ENCODE measurements around the gene DPF3. TPM values are rescaled to one million over a fixed set of nuclear protein-coding genes. Genes with fewer than 3 reads are reported as not detected.

The DPF3 gene
- polyA plus RNA-seq, 2 of the 4 experiments (the other 2 are of a cell fraction) = 0.05 to 0.09 TPM

- no peak for ATAC-seq
- Histone ChIP-seq H3K4me3 (no peak overlapping the region), H3K9me3 (no peaks in the 10 kb centered on the region), H3K4me2 (no peak overlapping the region), H3K4me1 (no peaks in the 10 kb centered on the region), H3K27ac (no peak overlapping the region)
- TF ChIP-seq ZSCAN20 (CRISPR knock-in tag; IDR thresholded peaks at IDR 0.05) (no peak), EHMT2 (IDR thresholded peaks at IDR 0.05; ENCODE audit: low read depth) (no peak), JUN (IDR thresholded peaks at IDR 0.05) (no peak), MAFK (IDR thresholded peaks at IDR 0.05; ENCODE audit: partially characterized antibody) (no peak), ZC3H11A (IDR thresholded peaks at IDR 0.05) (no peak), BHLHE40 (IDR thresholded peaks at IDR 0.05; ENCODE audit: low read depth, low read length) (no peak), ZFP36 (IDR thresholded peaks at IDR 0.05; ENCODE audit: borderline replicate concordance, partially characterized antibody) (no peak), TP53 (CRISPR knock-in tag; IDR thresholded peaks at IDR 0.05) (no peak), MYC (IDR thresholded peaks at IDR 0.05; ENCODE audit: borderline replicate concordance, low read length) (no peak), BCL3 (IDR thresholded peaks at IDR 0.05) (no peak), HDAC2 (IDR thresholded peaks at IDR 0.05) (no peak), FOSB (CRISPR knock-in tag; IDR thresholded peaks at IDR 0.05) (no peak), HEYL (CRISPR knock-in tag; IDR thresholded peaks at IDR 0.05) (no peak), NR3C1 (IDR thresholded peaks at IDR 0.05) (no peak), SREBF2 (IDR thresholded peaks at IDR 0.05) (no peak), FOSL2 (IDR thresholded peaks at IDR 0.05) (no peak), FOSL2 (CRISPR knock-in tag; IDR thresholded peaks at IDR 0.05) (no peak)
- FAIRE-seq = no peak
- POLR2A ChIA-PET = no interaction called here
- CTCF ChIA-PET = no interaction called here
- DNase-seq (ENCODE audit: low read depth in 1 of 2, low spot score in 1 of 2) = no peak
Measured at GRCh38 chr14:72721083-72721482, 172.8 kb downstream of the DPF3 start.

DNA sequence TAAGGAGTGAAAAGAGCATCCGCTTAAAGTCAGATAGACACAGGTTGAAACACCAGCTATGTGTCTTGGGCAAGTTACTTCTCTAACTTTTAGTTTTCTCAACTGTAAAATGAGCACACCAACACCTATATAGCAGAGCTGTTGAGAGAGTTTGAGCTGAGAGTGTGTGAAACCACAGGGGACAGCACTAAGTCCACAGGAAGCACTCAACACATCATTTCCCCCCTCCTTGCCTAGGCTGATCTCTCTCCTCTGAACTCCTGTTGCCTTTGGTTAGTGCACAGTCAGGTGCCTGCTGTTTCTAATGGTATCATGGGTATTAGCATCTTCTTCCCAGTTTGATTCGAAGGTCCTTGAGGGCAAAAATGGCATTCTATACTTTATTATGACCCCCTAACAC lies 176.7 kb downstream of the DPF3 start:
- ChIA-PET POLR2A (no interaction called here), CTCF (interaction anchor here (1.0 to 2.0 kb wide), 2 partner anchors 188 to 201 kb away, joined by 3 to 7 read pairs; no protein-coding TSS in a partner anchor)
- Histone ChIP-seq H3K4me3 (no peak overlapping the region), H3K4me1 (no peaks in the 10 kb centered on the region), H3K4me2 (no peak overlapping the region), H3K9me3 (no peaks in the 10 kb centered on the region), H3K27ac (no peak overlapping the region)
- FAIRE-seq (no peak), DNase-seq (ENCODE audit: low read depth in 1 of 2, low spot score in 1 of 2) (no peak), ATAC-seq (no peak)
- TF ChIP-seq KDM5A (IDR thresholded peaks at IDR 0.05) = no peak
- no peak for TF ChIP-seq RNF2 (IDR thresholded peaks at IDR 0.05; ENCODE audit: borderline replicate concordance, low read depth)
- TF ChIP-seq EP300 (IDR thresholded peaks at IDR 0.05) = no peak
- WGBS (ENCODE audit: missing lambda C conversion rate) = 55% methylated on average over 2 of the region's 2 CpGs

GRCh38 chr14:72716476-72716875 lies 177.4 kb downstream of the DPF3 start:
- Histone ChIP-seq H3K4me2 (no peak overlapping the region), H3K4me3 (no peak overlapping the region), H3K4me1 (no peaks in the 10 kb centered on the region), H3K9me3 (no peaks in the 10 kb centered on the region), H3K27ac (no peak overlapping the region)
- WGBS (ENCODE audit: missing lambda C conversion rate) = 63% methylated on average over 4 of the region's 4 CpGs
- DNase-seq (ENCODE audit: low read depth in 1 of 2, low spot score in 1 of 2) (no peak), ATAC-seq (no peak), FAIRE-seq (no peak)
- ChIA-PET CTCF (interaction anchor here (2.0 kb wide), 1 partner anchor 189 kb away, joined by 7 read pairs; no protein-coding TSS in a partner anchor), POLR2A (no interaction called here)
- TF ChIP-seq MAZ (IDR thresholded peaks at IDR 0.05; ENCODE audit: borderline replicate concordance, low read depth, low read length) (no peak), TP53 (CRISPR knock-in tag; IDR thresholded peaks at IDR 0.05) (no peak)

DNA sequence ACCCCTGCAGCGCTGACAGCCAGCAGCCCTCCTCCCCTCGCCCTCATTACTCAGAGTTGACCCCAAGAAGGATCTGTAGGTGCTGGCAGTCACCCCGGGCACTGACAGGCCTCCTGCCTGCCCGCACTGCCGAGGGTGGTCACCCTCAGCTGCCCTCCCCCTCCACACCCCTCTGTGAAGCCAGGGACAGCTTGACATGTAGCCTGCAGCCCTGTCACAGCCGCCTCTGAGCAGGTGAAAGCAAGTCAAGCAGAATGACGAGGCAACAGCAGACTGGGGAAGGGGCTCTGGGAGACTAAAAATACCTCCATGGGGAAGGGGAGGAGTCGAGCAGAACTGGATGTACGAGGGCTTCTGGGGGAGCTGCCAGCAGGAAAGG lies 178.1 kb downstream of the DPF3 start:
- ATAC-seq = no peak
- no peak for DNase-seq (ENCODE audit: low read depth in 1 of 2, low spot score in 1 of 2)
- ChIA-PET POLR2A (no interaction called here), CTCF (no interaction called here)
- no peak overlapping the region for H3K27ac ChIP-seq
- TF ChIP-seq, protein P1, sequence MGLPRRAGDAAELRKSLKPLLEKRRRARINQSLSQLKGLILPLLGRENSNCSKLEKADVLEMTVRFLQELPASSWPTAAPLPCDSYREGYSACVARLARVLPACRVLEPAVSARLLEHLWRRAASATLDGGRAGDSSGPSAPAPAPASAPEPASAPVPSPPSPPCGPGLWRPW (IDR thresholded peaks at IDR 0.05) = no peak
- TF ChIP-seq POLR2AphosphoS2 (conservative IDR thresholded peaks at IDR 0.05; ENCODE audit: low read length) = no peak
- no peak for TF ChIP-seq PHF8 (IDR thresholded peaks at IDR 0.05; ENCODE audit: borderline replicate concordance, low read depth)
- no peak for TF ChIP-seq EHF (CRISPR knock-in tag; IDR thresholded peaks at IDR 0.05)
- TF ChIP-seq BCL3 (IDR thresholded peaks at IDR 0.05) = no peak
- no peak for TF ChIP-seq ZFP36 (IDR thresholded peaks at IDR 0.05; ENCODE audit: borderline replicate concordance, partially characterized antibody)
- TF ChIP-seq GATA3 (IDR thresholded peaks at IDR 0.05; ENCODE audit: borderline replicate concordance) = no peak
- no peak for TF ChIP-seq MYC (IDR thresholded peaks at IDR 0.05; ENCODE audit: borderline replicate concordance, low read length)
- no peak for TF ChIP-seq RARB (CRISPR knock-in tag; IDR thresholded peaks at IDR 0.05)
- no peak for TF ChIP-seq CBX2 (IDR thresholded peaks at IDR 0.05; ENCODE audit: borderline replicate concordance, low read depth)
- TF ChIP-seq CBX8 (IDR thresholded peaks at IDR 0.05) = no peak
- no peak for TF ChIP-seq RNF2 (IDR thresholded peaks at IDR 0.05; ENCODE audit: borderline replicate concordance, low read depth)
- no peak for TF ChIP-seq KDM5A (IDR thresholded peaks at IDR 0.05)
- no peak overlapping the region for H3K4me3 ChIP-seq
- no peak overlapping the region for H3K4me2 ChIP-seq
- FAIRE-seq = no peak
- H3K4me1 ChIP-seq = no peaks in the 10 kb centered on the region
- no peaks in the 10 kb centered on the region for H3K9me3 ChIP-seq
- 32% methylated on average over 4 of the region's 9 CpGs for WGBS (ENCODE audit: missing lambda C conversion rate)

All from A549 (cell line).